Ovary (tissue), 9 donors: ENCODE measurements around the gene GRIPAP1. TPM values are rescaled to one million over a fixed set of nuclear protein-coding genes. Genes with fewer than 3 reads are reported as not detected.

Experiments
- DNase-seq, 5 donors: peaks; one replicate each; pipeline ENCODE4 v3.0.0-alpha.2; 2019 to 2020
- H3K27ac ChIP-seq, 2 donors: fragments of 200-600 bp; one replicate each; pipeline versions ENCODE4 v1.5.1 to v1.8.0; 2019 to 2022
- H3K27me3 ChIP-seq: fragments of 200-600 bp; one replicate; pipeline ENCODE4 v1.8.0; 2022
- H3K36me3 ChIP-seq: fragments of 200-600 bp; sonication (generic); one replicate; pipeline ENCODE4 v1.5.1; 2019
- H3K4me1 ChIP-seq: one replicate; pipeline ENCODE4 v1.8.1; 2013; ENCODE audit warnings: mild to moderate bottlenecking, moderate library complexity; ENCODE audit not compliant: insufficient read depth
- H3K4me3 ChIP-seq: fragments of 200-600 bp; sonication (generic); one replicate; pipeline ENCODE4 v1.5.1; 2017
- H3K9me3 ChIP-seq, 2 donors: fragments of 200-600 bp in 1 of 2; sonication (generic) in 1 of 2; one replicate each; pipeline versions ENCODE4 v1.5.1 to v1.8.1; 2013 to 2019; ENCODE audit warnings: mild to moderate bottlenecking in 1 of 2, moderate library complexity in 1 of 2
- CTCF ChIP-seq, 3 donors: fragments of 450-650 bp in 2 of 3; fragments of 200-600 bp in 1 of 3; IDR thresholded peaks; one replicate each; pipeline versions ENCODE4 v1.5.1 to v1.8.0; 2016 to 2022; ENCODE audit warnings: antibody characterized with exemption in 3 of 3, mild to moderate bottlenecking in 1 of 3
- EP300 ChIP-seq: sonication (generic); formaldehyde crosslinking; IDR thresholded peaks from one replicate; pipeline ENCODE4 v1.6.1; 2017; ENCODE audit warnings: antibody characterized with exemption
- POLR2A ChIP-seq: fragments of 450-650 bp; IDR thresholded peaks from one replicate; pipeline ENCODE4 v1.6.1; 2017; ENCODE audit warnings: antibody characterized with exemption, mild to moderate bottlenecking, moderate library complexity
- WGBS, 3 donors: extraction: QIAGEN DNeasy Blood & Tissue Kit in 1 of 3; methylation state at CpG; one replicate each; pipeline versions ENCODE4 v1.1.5 to v1.1.7; 2013 to 2017; 5-methylcytosine and 5-hydroxymethylcytosine counted together
- intact Hi-C, 4 donors: fragments of 100-400 bp; cut with DNase I; formaldehyde crosslinking; loops; one replicate each; pipeline versions ENCODE4 v1.11.0 to v1.15.1; 2022 to 2023
- polyA plus RNA-seq, 2 donors: library from polyadenylated mRNA; stranded (reverse); fragments of 200-250 nt in 1 of 2; fragments of 350-450 nt in 1 of 2; fragmentation: Illumina TruSeq in 1 of 2; extraction: RNeasy Lipid Tissue Mini Kit (QIAGEN cat#74804) in 1 of 2; gene quantifications; one replicate each; pipeline ENCODE4 v1.2.3, GENCODE V29; 2013 to 2014
- total RNA-seq, 7 donors: library from RNA; depleted of rRNA in 2 of 7; stranded (reverse); fragments of >200 nt in 2 of 7; fragmentation: NEBNext Ultra II Directional in 3 of 7; extraction: Animal tissue kit (Norgen Biotek cat#: 25700) in 3 of 7; gene quantifications; one replicate each; pipeline versions ENCODE4 v1.1.0 to v1.2.4, GENCODE V29; 2016 to 2023
- donor health status: DM: no; HTN: no; CAD: no; lungs with moderate emphysema.
- donor health status: DM: no; HTN: no; CAD: no.
- donor health status: Bipolar disorder and iron deficiency.
- donor health status: DM: yes; HTN: yes; CAD: no.
- donor health status: DM: no; HTN: no; CAD: no.
- donor health status: DM: yes; HTN: yes; CAD: no.

Gene GRIPAP1
- total and polyA plus RNA-seq, 9 donors: 20.0 to 45.0 (median 31.2) TPM

- no peak for TF ChIP-seq POLR2A
- no peak for TF ChIP-seq CTCF (IDR thresholded peaks at IDR 0.05)
- no peak for TF ChIP-seq EP300
- intact Hi-C loops: no loop called here
Measured at GRCh38 chrX:49003696-49004095, 1.6 kb upstream of the GRIPAP1 start.

GRCh38 chrX:49001521-49002090 lies 458 bp downstream of the GRIPAP1 start:
- Histone ChIP-seq H3K4me1 (peaks cover 2% of the 10 kb centered on the region), H3K4me3 (peak overlapping the region; percentile 45), H3K27ac (peak overlapping the region in 1 of 2 donors; percentile 3), H3K27me3 (no peaks in the 10 kb centered on the region), H3K36me3 (no peaks in the 10 kb centered on the region), H3K9me3 (no peaks in the 10 kb centered on the region)
- intact Hi-C loops: no loop called here
- 29 to 35% (median 32%) methylated on average over 17 of the region's 17 CpGs for WGBS, 3 donors
- TF ChIP-seq EP300 (no peak), POLR2A (no peak)
- peak in 2 of 5 donors; percentile 19 to 29 for DNase-seq

More at GRCh38 chrX:49003696-49004095, 1.6 kb upstream of the GRIPAP1 start:
- no peaks in the 10 kb centered on the region for H3K27me3 ChIP-seq
- no peak for DNase-seq
- no peaks in the 10 kb centered on the region for H3K36me3 ChIP-seq
- H3K27ac ChIP-seq: no peak overlapping the region
- no peak overlapping the region for H3K4me3 ChIP-seq
- 78 to 86% (median 82%) methylated on average over 5 of the region's 5 CpGs for WGBS, 3 donors
- peaks cover 2% of the 10 kb centered on the region for H3K4me1 ChIP-seq
- no peaks in the 10 kb centered on the region for H3K9me3 ChIP-seq

- Histone ChIP-seq H3K27me3 (no peaks in the 10 kb centered on the region), H3K4me3 (no peak overlapping the region), H3K36me3 (no peaks in the 10 kb centered on the region), H3K4me1 (peaks cover 2% of the 10 kb centered on the region), H3K27ac (no peak overlapping the region), H3K9me3 (no peaks in the 10 kb centered on the region)
- WGBS, 3 donors: 79 to 85% (median 80%) methylated on average over 4 of the region's 4 CpGs
- TF ChIP-seq EP300 (no peak), CTCF (IDR thresholded peaks at IDR 0.05) (no peak), POLR2A (no peak)
- no peak for DNase-seq
- intact Hi-C loops: no loop called here
Measured at GRCh38 chrX:49000636-49001035, 1.4 kb downstream of the GRIPAP1 start.

GRCh38 chrX:48999030-48999429 lies 3.0 kb downstream of the GRIPAP1 start:
- Histone ChIP-seq H3K36me3 (no peaks in the 10 kb centered on the region), H3K9me3 (no peaks in the 10 kb centered on the region), H3K4me3 (no peak overlapping the region), H3K27me3 (no peaks in the 10 kb centered on the region), H3K4me1 (peaks cover 2% of the 10 kb centered on the region), H3K27ac (no peak overlapping the region)
- DNase-seq: no peak
- intact Hi-C loops: no loop called here
- no peak for TF ChIP-seq CTCF (IDR thresholded peaks at IDR 0.05)
- no peak for TF ChIP-seq POLR2A
- 78 to 81% (median 80%) methylated on average over 5 of the region's 5 CpGs for WGBS, 3 donors

- H3K9me3 ChIP-seq: no peaks in the 10 kb centered on the region
- peak in 1 of 5 donors; percentile 10 for DNase-seq
- H3K4me3 ChIP-seq: no peak overlapping the region
- no peak for TF ChIP-seq EP300
- TF ChIP-seq CTCF (IDR thresholded peaks at IDR 0.05): no peak
- no peak for TF ChIP-seq POLR2A
- WGBS, 3 donors: 70 to 84% (median 77%) methylated on average over 4 of the region's 4 CpGs
- no peaks in the 10 kb centered on the region for H3K36me3 ChIP-seq
- H3K27me3 ChIP-seq: no peaks in the 10 kb centered on the region
- H3K27ac ChIP-seq: no peak overlapping the region
- peaks cover 2% of the 10 kb centered on the region for H3K4me1 ChIP-seq
- intact Hi-C loops: no loop called here
Measured at GRCh38 chrX:48998391-48998790, 3.7 kb downstream of the GRIPAP1 start.
